HCT116 (cell line): ENCODE results near the gene WWTR1. TPM values are rescaled to one million over a fixed set of nuclear protein-coding genes. Genes with fewer than 3 reads are reported as not detected.
A peak's percentile ranks its signal among the peaks of the same experiment; 100 is the strongest.

Source experiments
- ATAC-seq: fragments of 200-7000 bp; cut with Tn5 transposase; 2 replicates; pipeline ENCODE4 v1.9.1; 2020; ENCODE audit warnings: mild to moderate bottlenecking, moderate library complexity
- BruUV-seq: library from RNA; stranded (reverse); fragments of 400-500 nt; replicated peaks from 2 replicates; lab custom pipeline; 2021; lab: Mats Ljungman, UMichigan
- CTCF ChIA-PET: fragments of 300-600 bp; sonication (Branson Sonifier 250); formaldehyde crosslinking; loops from one replicate; lab custom pipeline; 2021; ENCODE audit warnings: antibody characterized with exemption; lab: Charles Lee
- POLR2A ChIA-PET: fragments of 300-600, 350-600 bp; sonication (Branson Sonifier 250); formaldehyde crosslinking; loops from one replicate; lab custom pipeline; 2021; ENCODE audit warnings: antibody characterized with exemption; lab: Charles Lee
- RAD21 ChIA-PET, 2 experiments: fragments of 300-600 bp; sonication (Branson Sonifier 250); formaldehyde crosslinking; loops; one replicate each; lab custom pipeline; 2023; ENCODE audit warnings: low total read pairs in 2 of 2; ENCODE audit not compliant: uncharacterized antibody in 2 of 2, unreplicated experiment in 2 of 2, low non-redundant PET in 1 of 2; lab: Charles Lee
- DNase-seq: peaks from one replicate; pipeline ENCODE4 v3.0.0-alpha.2; 2010; ENCODE audit warnings: low read depth, low spot score
- H2AFZ ChIP-seq: fragments of 200-600 bp; shearing (Covaris generic), sonication (generic); 2 replicates; pipeline ENCODE4 v1.6.1; 2017; ENCODE audit warnings: low read depth, mixed run types, mixed read lengths, antibody characterized with exemption, low read length; ENCODE audit not compliant: poor library complexity, severe bottlenecking
- H3K27ac ChIP-seq: 2 replicates; pipeline ENCODE4 v1.5.1; 2012; ENCODE audit warnings: low read depth, low read length
- H3K27me3 ChIP-seq: fragments of 200-600 bp; sonication (generic); 2 replicates; pipeline ENCODE4 v1.6.1; 2016; ENCODE audit warnings: mixed run types, low read length, mixed read lengths; ENCODE audit not compliant: insufficient read depth
- H3K36me3 ChIP-seq, 2 experiments: fragments of 200-500 bp in 1 of 2; fragments of 200-600 bp in 1 of 2; sonication (Bioruptor generic) in 1 of 2; sonication (generic) in 1 of 2; 2 replicates each; pipeline versions ENCODE4 v1.5.1 to v1.6.1; 2014 to 2016; ENCODE audit warnings: low read length in 2 of 2, inconsistent platforms in 1 of 2, mixed read lengths in 1 of 2, mixed run types in 1 of 2; ENCODE audit not compliant: insufficient read depth in 2 of 2, control insufficient read depth in 1 of 2
- H3K4me1 ChIP-seq, 2 experiments: fragments of 200-600 bp in 1 of 2; sonication (generic) in 1 of 2; 2 replicates each; pipeline versions ENCODE4 v1.5.1 to v1.6.1; 2012 to 2017; ENCODE audit warnings: low read length in 2 of 2, inconsistent platforms in 1 of 2, mild to moderate bottlenecking in 1 of 2, mixed read lengths in 1 of 2, mixed run types in 1 of 2, moderate library complexity in 1 of 2; ENCODE audit not compliant: insufficient read depth in 2 of 2, control insufficient read depth in 1 of 2
- H3K4me2 ChIP-seq: fragments of 200-600 bp; sonication (generic); 2 replicates; pipeline ENCODE4 v1.6.1; 2017; ENCODE audit warnings: mixed run types, low read length, mixed read lengths
- H3K4me3 ChIP-seq, 2 experiments: fragments of 200-600 bp in 1 of 2; sonication (generic) in 1 of 2; replicated peaks in 1 of 2; 2 replicates each; pipeline ENCODE4 v1.5.1; 2011 to 2016; ENCODE audit warnings: low read length in 2 of 2, control low read depth in 1 of 2, low read depth in 1 of 2, mild to moderate bottlenecking in 1 of 2, mixed read lengths in 1 of 2, mixed run types in 1 of 2
- H3K79me2 ChIP-seq: fragments of 200-600 bp; sonication (generic); 2 replicates; pipeline ENCODE4 v1.6.1; 2017; ENCODE audit warnings: mild to moderate bottlenecking, mixed run types, low read length, moderate library complexity, mixed read lengths; ENCODE audit not compliant: insufficient read depth
- H3K9ac ChIP-seq: fragments of 200-600 bp; sonication (generic); 2 replicates; pipeline ENCODE4 v1.6.1; 2016; ENCODE audit warnings: low read length, mixed read lengths
- H3K9me2 ChIP-seq: fragments of 200-600 bp; sonication (generic), shearing (Covaris generic); 2 replicates; pipeline ENCODE4 v1.6.1; 2017; ENCODE audit warnings: mixed run types, mild to moderate bottlenecking, moderate library complexity; ENCODE audit not compliant: insufficient read depth
- H3K9me3 ChIP-seq, 2 experiments: fragments of 200-500 bp in 1 of 2; fragments of 200-600 bp in 1 of 2; sonication (Bioruptor generic) in 1 of 2; sonication (generic) in 1 of 2; 2 replicates each; pipeline ENCODE4 v1.6.1; 2014 to 2017; ENCODE audit warnings: low read length in 2 of 2, mixed read lengths in 2 of 2, inconsistent platforms in 1 of 2, low read depth in 1 of 2, mild to moderate bottlenecking in 1 of 2, mixed run types in 1 of 2, moderate library complexity in 1 of 2; ENCODE audit not compliant: control insufficient read depth in 1 of 2, insufficient read depth in 1 of 2
- H4K20me1 ChIP-seq: fragments of 200-600 bp; sonication (generic), shearing (Covaris generic); 2 replicates; pipeline ENCODE4 v1.6.1; 2017; ENCODE audit warnings: mixed run types, mild to moderate bottlenecking, moderate library complexity; ENCODE audit not compliant: insufficient read depth
- ATF3 ChIP-seq: IDR thresholded peaks from 2 replicates; pipeline ENCODE4 v1.6.1; 2012
- CBX3 ChIP-seq: IDR thresholded peaks from 2 replicates; pipeline ENCODE4 v1.6.1; 2012; ENCODE audit warnings: low read depth
- CEBPB ChIP-seq: IDR thresholded peaks from 2 replicates; pipeline ENCODE4 v1.6.1; 2012; ENCODE audit warnings: low read depth
- EGR1 ChIP-seq: IDR thresholded peaks from 2 replicates; pipeline ENCODE4 v1.6.1; 2012; ENCODE audit warnings: low read depth
- ELF1 ChIP-seq: IDR thresholded peaks from 2 replicates; pipeline ENCODE4 v1.6.1; 2012; ENCODE audit warnings: low read depth, borderline replicate concordance
- EZH2 ChIP-seq: fragments of 200-600 bp; sonication (generic); IDR thresholded peaks from 2 replicates; pipeline ENCODE4 v1.6.1; 2017; ENCODE audit warnings: antibody characterized with exemption, mixed run types
- EZH2phosphoT487 ChIP-seq: fragments of 200-600 bp; IDR thresholded peaks from 2 replicates; pipeline ENCODE4 v1.6.1; 2018; ENCODE audit warnings: antibody characterized with exemption, borderline replicate concordance
- FOSL1 ChIP-seq: IDR thresholded peaks from 2 replicates; pipeline ENCODE4 v1.6.1; 2012; ENCODE audit warnings: low read depth
- JUND ChIP-seq: IDR thresholded peaks from 2 replicates; pipeline ENCODE4 v1.6.1; 2012
- POLR2A ChIP-seq: IDR thresholded peaks from 2 replicates; pipeline ENCODE4 v1.7.0; 2011; ENCODE audit warnings: borderline replicate concordance; ENCODE audit not compliant: insufficient read depth, insufficient read length; ENCODE audit errors: extremely low read depth
- POLR2AphosphoS5 ChIP-seq: IDR thresholded peaks from 2 replicates; pipeline ENCODE4 v1.6.1; 2011; ENCODE audit warnings: mild to moderate bottlenecking, low read depth, low read length, moderate library complexity
- RAD21 ChIP-seq: IDR thresholded peaks from 2 replicates; pipeline ENCODE4 v1.6.1; 2012; ENCODE audit warnings: low read depth, mild to moderate bottlenecking
- SIN3A ChIP-seq: IDR thresholded peaks from 2 replicates; pipeline ENCODE4 v1.6.1; 2012; ENCODE audit warnings: low read depth
- SP1 ChIP-seq: IDR thresholded peaks from 2 replicates; pipeline ENCODE4 v1.6.1; 2012; ENCODE audit warnings: low read depth
- SRF ChIP-seq: IDR thresholded peaks from 2 replicates; pipeline ENCODE4 v1.6.1; 2012; ENCODE audit warnings: low read depth
- TCF7L2 ChIP-seq: IDR thresholded peaks from 2 replicates; pipeline ENCODE4 v1.7.0; 2011; ENCODE audit warnings: borderline replicate concordance, inconsistent platforms; ENCODE audit not compliant: insufficient read depth, insufficient read length; ENCODE audit errors: extremely low read depth
- ZFX ChIP-seq: fragments of 450-650 bp; IDR thresholded peaks from 2 replicates; pipeline ENCODE4 v1.6.1; 2017
- ZNF274 ChIP-seq: fragments of 200-500 bp; sonication (Bioruptor generic); IDR thresholded peaks from 2 replicates; pipeline ENCODE4 v1.6.1; 2014; ENCODE audit warnings: mild to moderate bottlenecking, low read depth, low read length, inconsistent platforms
- intact Hi-C: fragments of 100-400 bp; cut with micrococcal nuclease; formaldehyde crosslinking; loops from 2 replicates; pipeline ENCODE4 v1.10.0; 2022
- total RNA-seq: library from RNA; stranded (reverse); gene quantifications from one replicate; pipeline ENCODE4 v1.2.1, GENCODE V29; 2021; ENCODE audit not compliant: unreplicated experiment
- TF ChIP-seq, protein P1 (sequence below): IDR thresholded peaks from 2 replicates; pipeline ENCODE4 v1.6.1; 2012
- TF ChIP-seq, protein P2 (sequence below): IDR thresholded peaks from 2 replicates; pipeline ENCODE4 v1.6.1; 2012; ENCODE audit warnings: low read depth

The WWTR1 gene
- total RNA-seq, 1 experiment from 2014 or later, result 46.9 TPM

DNA sequence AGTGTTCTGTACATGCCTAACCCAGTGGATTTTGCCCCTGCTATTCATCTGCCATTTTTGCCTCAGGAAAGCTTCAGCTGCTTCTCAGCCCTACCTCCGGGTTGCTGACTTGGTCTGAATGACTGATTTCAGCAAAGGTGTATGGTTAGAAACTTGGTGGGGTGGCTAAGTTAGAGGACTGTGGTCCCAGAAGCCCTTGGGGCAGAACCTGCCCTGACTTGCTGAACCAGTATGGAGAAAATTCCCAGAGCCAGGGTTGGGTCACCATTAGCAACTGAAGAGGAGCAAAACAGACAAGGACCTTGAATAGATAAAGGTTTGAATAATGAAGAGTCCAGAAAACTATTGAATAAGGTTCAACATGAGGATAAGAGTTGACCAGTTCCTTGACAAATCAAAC, 6.1 kb upstream of the WWTR1 start:
- H3K9ac ChIP-seq, result no peak overlapping the region
- ATAC-seq (no peak), DNase-seq (no peak)
- H3K4me1 ChIP-seq, result peaks cover 7 to 36% of the 10 kb centered on the region in 2 experiments
- POLR2A ChIA-PET, result no interaction called here
- intact Hi-C loops, result no loop called here
- H4K20me1 ChIP-seq, result no peaks in the 10 kb centered on the region
- no peak overlapping the region for H3K27ac ChIP-seq
- no peak overlapping the region for H3K4me2 ChIP-seq
- RAD21 ChIA-PET, result no interaction called here
- no peaks in the 10 kb centered on the region for H3K9me2 ChIP-seq
- BruUV-seq, result no TSS peak
- no peak for TF ChIP-seq CBX3
- no peak for TF ChIP-seq EZH2
- TF ChIP-seq, protein P1, sequence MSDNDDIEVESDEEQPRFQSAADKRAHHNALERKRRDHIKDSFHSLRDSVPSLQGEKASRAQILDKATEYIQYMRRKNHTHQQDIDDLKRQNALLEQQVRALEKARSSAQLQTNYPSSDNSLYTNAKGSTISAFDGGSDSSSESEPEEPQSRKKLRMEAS, result no peak
- no peak for TF ChIP-seq EZH2phosphoT487
- no peak for TF ChIP-seq RAD21
- no peak for TF ChIP-seq POLR2AphosphoS5
- no peak for TF ChIP-seq JUND
- no peak for TF ChIP-seq ZNF274
- no peak for TF ChIP-seq EGR1
- no peak for TF ChIP-seq ZFX
- no peak for TF ChIP-seq ATF3
- no peak for TF ChIP-seq SP1
- no peak for TF ChIP-seq POLR2A
- no peak for TF ChIP-seq ELF1
- no peak for TF ChIP-seq TCF7L2
- no peak for TF ChIP-seq SIN3A
- TF ChIP-seq FOSL1, result no peak
- TF ChIP-seq CEBPB, result no peak
- TF ChIP-seq SRF, result no peak
- TF ChIP-seq, protein P2, sequence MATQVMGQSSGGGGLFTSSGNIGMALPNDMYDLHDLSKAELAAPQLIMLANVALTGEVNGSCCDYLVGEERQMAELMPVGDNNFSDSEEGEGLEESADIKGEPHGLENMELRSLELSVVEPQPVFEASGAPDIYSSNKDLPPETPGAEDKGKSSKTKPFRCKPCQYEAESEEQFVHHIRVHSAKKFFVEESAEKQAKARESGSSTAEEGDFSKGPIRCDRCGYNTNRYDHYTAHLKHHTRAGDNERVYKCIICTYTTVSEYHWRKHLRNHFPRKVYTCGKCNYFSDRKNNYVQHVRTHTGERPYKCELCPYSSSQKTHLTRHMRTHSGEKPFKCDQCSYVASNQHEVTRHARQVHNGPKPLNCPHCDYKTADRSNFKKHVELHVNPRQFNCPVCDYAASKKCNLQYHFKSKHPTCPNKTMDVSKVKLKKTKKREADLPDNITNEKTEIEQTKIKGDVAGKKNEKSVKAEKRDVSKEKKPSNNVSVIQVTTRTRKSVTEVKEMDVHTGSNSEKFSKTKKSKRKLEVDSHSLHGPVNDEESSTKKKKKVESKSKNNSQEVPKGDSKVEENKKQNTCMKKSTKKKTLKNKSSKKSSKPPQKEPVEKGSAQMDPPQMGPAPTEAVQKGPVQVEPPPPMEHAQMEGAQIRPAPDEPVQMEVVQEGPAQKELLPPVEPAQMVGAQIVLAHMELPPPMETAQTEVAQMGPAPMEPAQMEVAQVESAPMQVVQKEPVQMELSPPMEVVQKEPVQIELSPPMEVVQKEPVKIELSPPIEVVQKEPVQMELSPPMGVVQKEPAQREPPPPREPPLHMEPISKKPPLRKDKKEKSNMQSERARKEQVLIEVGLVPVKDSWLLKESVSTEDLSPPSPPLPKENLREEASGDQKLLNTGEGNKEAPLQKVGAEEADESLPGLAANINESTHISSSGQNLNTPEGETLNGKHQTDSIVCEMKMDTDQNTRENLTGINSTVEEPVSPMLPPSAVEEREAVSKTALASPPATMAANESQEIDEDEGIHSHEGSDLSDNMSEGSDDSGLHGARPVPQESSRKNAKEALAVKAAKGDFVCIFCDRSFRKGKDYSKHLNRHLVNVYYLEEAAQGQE, result no peak
- peak overlapping the region; percentile 85 for H2AFZ ChIP-seq
- no peaks in the 10 kb centered on the region for H3K36me3 ChIP-seq
- no peak overlapping the region for H3K4me3 ChIP-seq
- CTCF ChIA-PET, result no interaction called here
- H3K79me2 ChIP-seq, result no peaks in the 10 kb centered on the region
- no peaks in the 10 kb centered on the region for H3K27me3 ChIP-seq
- H3K9me3 ChIP-seq, result no peaks in the 10 kb centered on the region
